ENCODE data around the gene PRAMEF2. TPM values are rescaled to one million over a fixed set of nuclear protein-coding genes. Genes with fewer than 3 reads are reported as not detected.
"Not testable (repeated sequence)": the region's sequence is repeated elsewhere in the genome, so short reads cannot be mapped to it uniquely, and the experiment has no call there.

The PRAMEF2 gene
- total and polyA plus RNA-seq, 2 of the 8 experiments (the other 6 are each of a cell fraction or from before 2014, with no cell fraction given) = not detected

GRCh38 chr1:12848620-12849019 is 8.3 kb upstream of the PRAMEF2 start, which contains the start of gene HNRNPCL1:
Gene HNRNPCL1, minus strand, starts transcription at chr1:12848720. Its CDS starts 431 bp downstream, at chr1:12848289.
- H2BK5ac ChIP-seq (ENCODE audit: low read depth, low read length); H3K79me1 ChIP-seq (ENCODE audit: low read depth, low read length); H4K5ac ChIP-seq (ENCODE audit: insufficient read length, low read depth, low read length); H2BK120ac ChIP-seq (replicated peaks; ENCODE audit: low read depth, low read length); H3K9ac ChIP-seq (replicated peaks in 1 of 4; ENCODE audit: extremely low read depth in 1 of 4, low read depth in 3 of 4, low read length in 3 of 4); H3K4me2 ChIP-seq (ENCODE audit: insufficient read depth in 1 of 2, low read depth in 2 of 2, low read length in 2 of 2); H3K14ac ChIP-seq (ENCODE audit: insufficient read length); CTCF ChIA-PET (ENCODE audit: partially characterized antibody); H4K91ac ChIP-seq (replicated peaks; ENCODE audit: insufficient read length, low read length); DNase-seq (ENCODE audit: low read depth in 1 of 2, low spot score in 2 of 2); H3K23me2 ChIP-seq (ENCODE audit: low read depth, low read length); H3K27me3 ChIP-seq (replicated peaks in 1 of 4; ENCODE audit: control insufficient read depth in 3 of 4, extremely low read depth in 1 of 4, insufficient read depth in 3 of 4, low read length in 3 of 4); H4K8ac ChIP-seq (ENCODE audit: extremely low read depth, insufficient read depth, low read length); H3K27ac ChIP-seq (ENCODE audit: low read depth, low read length); H2AFZ ChIP-seq (ENCODE audit: low read length); H4K20me1 ChIP-seq (replicated peaks in 1 of 2; ENCODE audit: control insufficient read depth in 1 of 2, insufficient read depth in 2 of 2, low read length in 2 of 2); H3K23ac ChIP-seq (ENCODE audit: insufficient read length); H3K4ac ChIP-seq (replicated peaks; ENCODE audit: insufficient read length, low read depth, low read length); H3K4me1 ChIP-seq (replicated peaks in 1 of 4; ENCODE audit: control insufficient read depth in 3 of 4, insufficient read depth in 4 of 4, low read length in 3 of 4); H3K79me2 ChIP-seq (ENCODE audit: control insufficient read depth in 1 of 2, insufficient read depth in 2 of 2, low read length in 2 of 2); H3K56ac ChIP-seq (replicated peaks; ENCODE audit: insufficient read length, low read depth, low read length); H3K18ac ChIP-seq (ENCODE audit: extremely low read depth, low read length); H2AK5ac ChIP-seq (ENCODE audit: low read depth, low read length); H3K4me3 ChIP-seq (ENCODE audit: extremely low read depth in 1 of 4, insufficient read depth in 2 of 4, low read depth in 3 of 4, low read length in 4 of 4); H2BK15ac ChIP-seq (ENCODE audit: low read length); FAIRE-seq; H2BK20ac ChIP-seq (ENCODE audit: low read length); H2BK12ac ChIP-seq (ENCODE audit: low read depth, low read length); H3K36me3 ChIP-seq (ENCODE audit: control insufficient read depth in 2 of 4, insufficient read depth in 4 of 4, low read length in 3 of 4); POLR2A ChIA-PET (ENCODE audit: partially characterized antibody): not testable (repeated sequence)
- 68% methylated on average over 7 of the region's 7 CpGs; no CpG with 5 or more reads in 1 of the 2 experiments for WGBS, 2 experiments (ENCODE audit: extremely low coverage in 1 of 2, insufficient coverage in 1 of 2, insufficient read length in 1 of 2, insufficient replicate concordance in 2 of 2, low coverage in 1 of 2, low lambda C conversion rate in 2 of 2, missing lambda C conversion rate in 1 of 2)
- peaks cover 16 to 52% of the 10 kb centered on the region in 2 experiments for H3K9me3 ChIP-seq (ENCODE audit: insufficient read depth in 2 of 2, low read depth in 1 of 2, low read length in 1 of 2)

Measured in H1 (cell line).